Measurements from ENCODE around the gene ACSM2A.
"Not testable (repeated sequence)": the region's sequence is repeated elsewhere in the genome, so short reads cannot be mapped to it uniquely, and the experiment has no call there.

The ACSM2A gene

DNA sequence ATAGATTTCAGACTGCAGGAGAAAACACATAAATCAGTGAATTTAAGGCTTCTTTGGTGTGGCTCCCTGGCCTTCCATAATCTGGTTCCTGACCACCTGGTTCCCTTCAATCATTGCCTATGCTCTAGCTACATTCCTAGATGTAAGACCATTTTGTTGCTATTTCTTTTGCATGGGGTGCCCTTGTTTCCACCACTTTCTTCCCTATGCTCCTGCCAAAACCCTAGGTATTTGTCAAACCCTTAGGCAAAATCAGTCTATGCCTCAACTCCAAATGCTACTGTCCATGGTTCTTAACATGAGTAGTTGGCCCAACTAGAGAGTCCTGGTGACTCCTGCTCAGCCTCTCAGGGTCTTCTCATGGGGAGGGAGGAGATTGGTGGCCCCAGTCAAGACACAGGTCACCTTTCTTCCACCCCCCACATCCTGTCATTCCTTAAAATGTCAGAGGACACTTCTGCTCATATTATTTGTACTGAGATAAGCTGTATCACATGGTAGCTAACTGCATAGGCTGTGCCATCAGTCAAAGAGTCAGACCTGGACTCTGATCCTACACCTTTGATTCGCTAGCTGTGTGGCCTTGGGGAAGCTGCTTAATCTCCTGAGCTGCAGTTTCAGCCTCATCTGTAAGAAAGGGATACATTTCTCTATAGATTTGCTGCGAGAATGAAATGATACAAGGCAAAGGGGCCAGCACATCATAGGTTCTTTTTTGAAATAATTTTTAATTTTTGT is 27.0 kb upstream of the ACSM2A start:
- TF ChIP-seq TAF1 (IDR thresholded peaks at IDR 0.05; ENCODE audit: low read depth, low read length) = no peak
- no peak for TF ChIP-seq POU2F2 (IDR thresholded peaks at IDR 0.05; ENCODE audit: low read depth, low read length)
- TF ChIP-seq POLR2AphosphoS5 (IDR thresholded peaks at IDR 0.05; ENCODE audit: low read depth, low read length) = no peak
- no peak for TF ChIP-seq PAX5 (IDR thresholded peaks at IDR 0.05; ENCODE audit: insufficient read depth, low read length, severe bottlenecking)
- TF ChIP-seq SPI1 (IDR thresholded peaks at IDR 0.05; ENCODE audit: low read depth, low read length) = no peak
- no peak for TF ChIP-seq POLR2A (IDR thresholded peaks at IDR 0.05; ENCODE audit: low read depth, low read length)
- no peak for FAIRE-seq
- no peak for DNase-seq (ENCODE audit: insufficient read length, low spot score)

DNA sequence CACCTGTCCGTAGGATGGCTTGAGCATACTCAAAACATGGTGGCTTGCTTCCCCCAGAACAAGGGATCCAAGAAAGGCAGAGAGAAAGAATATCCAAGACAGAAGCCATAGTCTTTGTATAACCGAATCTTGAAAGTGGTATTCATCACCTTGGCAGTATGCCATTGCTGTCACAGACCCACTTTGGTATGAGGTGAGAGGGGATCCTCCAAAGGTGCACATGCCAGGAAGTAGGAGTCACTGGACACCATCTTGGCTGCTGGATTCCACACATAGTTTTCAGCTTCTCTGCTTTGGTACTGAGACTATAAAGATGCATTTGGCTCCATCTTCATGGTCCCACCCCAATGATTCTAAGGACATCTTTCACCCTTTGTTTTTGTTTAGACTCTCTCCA is 23.9 kb upstream of the ACSM2A start:
- not testable (repeated sequence) for DNase-seq (ENCODE audit: insufficient read length, low spot score); FAIRE-seq

- not testable (repeated sequence) for FAIRE-seq; DNase-seq (ENCODE audit: insufficient read length, low spot score)
Observed at GRCh38 chr16:20429499-20429898, 21.8 kb upstream of the ACSM2A start.

DNA sequence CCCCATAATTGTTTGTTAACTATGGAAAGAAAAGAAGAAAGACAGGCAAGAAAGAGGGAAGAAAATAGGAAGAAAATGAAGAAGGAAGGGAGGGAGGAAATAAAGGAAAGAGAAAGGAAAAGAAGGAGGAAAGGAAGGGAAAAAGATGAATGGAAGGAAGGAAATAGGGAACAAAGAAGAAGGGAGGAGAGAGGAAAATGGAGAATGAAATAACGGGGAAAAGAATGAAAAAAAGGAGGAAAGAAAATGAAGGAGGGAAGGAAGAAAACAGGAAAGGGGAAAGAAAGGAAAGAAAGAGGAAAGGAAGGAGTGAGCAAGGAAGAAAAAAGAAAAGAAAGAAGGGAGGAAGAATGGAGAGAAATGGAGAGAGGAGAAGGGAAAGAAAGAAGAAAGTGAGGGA is 20.8 kb upstream of the ACSM2A start:
- not testable (repeated sequence) for DNase-seq (ENCODE audit: insufficient read length, low spot score); FAIRE-seq

DNA sequence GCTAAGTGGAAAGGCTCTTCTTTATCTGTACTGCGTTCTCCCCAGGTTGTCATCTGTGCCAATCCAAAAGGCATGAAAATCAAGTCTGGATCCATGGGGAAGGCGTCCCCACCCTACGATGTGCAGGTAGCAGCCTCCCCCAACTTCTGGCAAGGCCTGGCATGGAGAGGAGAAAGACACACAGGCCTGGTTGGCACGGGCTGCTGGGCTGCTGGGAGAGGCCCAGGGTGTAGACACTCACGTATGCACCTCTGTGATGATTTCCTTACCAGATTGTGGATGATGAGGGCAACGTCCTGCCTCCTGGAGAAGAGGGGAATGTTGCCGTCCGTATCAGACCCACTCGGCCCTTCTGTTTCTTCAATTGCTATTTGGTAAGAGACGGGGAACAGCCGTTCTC is 20.4 kb upstream of the ACSM2A start:
- no peak for TF ChIP-seq POU2F2 (IDR thresholded peaks at IDR 0.05; ENCODE audit: low read depth, low read length)
- TF ChIP-seq PAX5 (IDR thresholded peaks at IDR 0.05; ENCODE audit: insufficient read depth, low read length, severe bottlenecking) = no peak
- TF ChIP-seq SPI1 (IDR thresholded peaks at IDR 0.05; ENCODE audit: low read depth, low read length) = no peak
- no peak for TF ChIP-seq POLR2A (IDR thresholded peaks at IDR 0.05; ENCODE audit: low read depth, low read length)
- no peak for TF ChIP-seq TAF1 (IDR thresholded peaks at IDR 0.05; ENCODE audit: low read depth, low read length)
- no peak for TF ChIP-seq POLR2AphosphoS5 (IDR thresholded peaks at IDR 0.05; ENCODE audit: low read depth, low read length)
- DNase-seq (ENCODE audit: insufficient read length, low spot score) (no peak), FAIRE-seq (no peak)

- DNase-seq (ENCODE audit: insufficient read length, low spot score); FAIRE-seq: not testable (repeated sequence)
Observed at GRCh38 chr16:20438950-20439349, 12.4 kb upstream of the ACSM2A start.

- not testable (repeated sequence) for FAIRE-seq; DNase-seq (ENCODE audit: insufficient read length, low spot score)
Observed at GRCh38 chr16:20439820-20440231, 11.5 kb upstream of the ACSM2A start.

DNA sequence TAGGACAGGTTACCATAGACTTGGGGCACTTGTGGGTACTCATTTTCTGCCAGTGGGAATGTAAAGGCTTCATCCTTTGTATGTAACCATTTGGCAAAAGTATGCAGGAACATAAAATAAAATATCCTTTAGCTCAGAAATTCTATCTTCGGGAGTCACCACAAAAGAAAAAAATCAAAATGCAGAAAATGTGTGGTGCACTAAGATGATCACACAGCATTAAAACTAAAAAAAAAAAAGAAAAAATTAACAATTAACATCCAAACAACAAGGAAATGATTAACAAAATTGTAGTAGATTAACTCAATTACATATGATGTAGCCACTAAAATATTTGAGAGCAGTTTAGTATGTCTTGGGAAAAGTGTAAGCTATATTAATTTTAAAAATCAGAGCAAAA is 10.6 kb upstream of the ACSM2A start:
- not testable (repeated sequence) for DNase-seq (ENCODE audit: insufficient read length, low spot score); FAIRE-seq

DNA sequence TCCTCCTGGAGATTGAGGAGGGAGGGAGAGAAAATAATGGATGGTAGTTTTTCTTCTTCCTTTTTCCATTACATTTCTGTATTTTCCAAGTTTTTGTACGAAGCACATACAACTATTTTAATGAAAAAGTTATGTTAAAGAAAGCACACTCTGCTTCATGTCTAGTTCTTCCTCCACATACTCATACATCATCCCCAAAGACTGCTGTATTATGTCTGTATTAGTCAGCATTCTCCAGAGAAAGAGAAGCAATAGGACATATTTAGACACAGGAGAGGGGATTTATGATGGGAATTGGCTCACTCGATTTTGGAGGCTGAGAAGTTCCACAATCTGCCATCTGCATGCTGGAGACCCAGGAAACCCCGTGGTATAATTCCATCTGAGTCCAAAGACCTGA is 10.1 kb upstream of the ACSM2A start:
- FAIRE-seq (no peak), DNase-seq (ENCODE audit: insufficient read length, low spot score) (no peak)
- TF ChIP-seq POLR2AphosphoS5 (IDR thresholded peaks at IDR 0.05; ENCODE audit: low read depth, low read length) = no peak

- DNase-seq (ENCODE audit: insufficient read length, low spot score); FAIRE-seq: not testable (repeated sequence)
Observed at GRCh38 chr16:20441859-20442258, 9.5 kb upstream of the ACSM2A start.

DNA sequence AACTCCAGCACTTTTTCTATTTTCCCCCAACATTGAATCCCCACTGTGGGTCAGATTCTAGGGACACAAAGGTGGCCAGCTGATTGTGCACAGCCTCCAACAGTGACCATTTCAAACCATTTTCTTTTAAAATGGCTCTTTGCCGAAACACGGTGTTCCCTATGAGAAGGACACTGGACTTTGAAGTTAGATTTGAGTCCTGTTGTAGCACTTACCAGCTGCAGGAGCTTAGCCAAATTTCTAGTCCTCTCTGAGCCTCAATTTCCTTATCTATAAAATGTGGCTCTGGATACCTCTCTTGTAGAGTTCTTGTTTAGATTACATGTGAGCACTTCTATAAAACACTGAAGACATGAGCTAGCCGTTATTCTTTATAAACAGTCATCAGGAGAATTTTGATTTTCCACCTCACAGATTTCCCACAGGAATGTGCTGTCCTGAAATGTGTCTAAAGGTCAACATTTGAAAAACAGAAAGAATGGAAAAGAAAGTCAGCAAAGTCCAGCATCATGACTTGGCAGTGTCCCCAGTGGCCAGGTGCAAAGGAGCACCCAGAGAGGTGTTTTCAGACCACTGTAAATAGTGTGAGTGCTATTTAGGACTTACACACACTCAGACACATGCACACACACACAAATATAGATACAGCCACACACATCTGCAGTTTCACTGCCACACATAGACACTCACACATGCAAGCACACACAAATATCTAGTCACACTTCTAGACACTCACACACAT is 4.5 kb upstream of the ACSM2A start:
- not testable (repeated sequence) for DNase-seq (ENCODE audit: insufficient read length, low spot score); FAIRE-seq

- not testable (repeated sequence) for DNase-seq (ENCODE audit: insufficient read length, low spot score); FAIRE-seq
Observed at GRCh38 chr16:20453633-20454032, 2.3 kb downstream of the ACSM2A start.

DNA sequence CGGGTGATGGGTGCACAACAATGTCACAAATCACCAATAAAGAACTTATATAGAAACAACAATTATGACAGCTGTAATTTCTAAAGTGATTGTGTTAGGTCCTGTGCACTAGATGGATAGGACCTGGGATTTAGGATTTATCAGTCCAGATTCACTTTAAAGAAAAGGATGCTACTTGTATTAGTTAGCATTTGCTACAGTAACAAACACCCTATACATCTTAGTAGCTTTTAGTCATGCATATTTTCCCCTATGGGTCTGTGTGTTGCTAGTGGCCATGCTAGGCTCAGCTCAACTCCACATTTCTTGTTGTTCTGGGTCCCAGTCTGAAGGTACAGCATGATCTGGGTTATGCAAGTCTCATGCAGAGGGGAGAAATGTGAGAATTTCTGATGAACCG is 7.9 kb downstream of the ACSM2A start:
- not testable (repeated sequence) for DNase-seq (ENCODE audit: insufficient read length, low spot score); FAIRE-seq

- not testable (repeated sequence) for DNase-seq (ENCODE audit: insufficient read length, low spot score); FAIRE-seq
Observed at GRCh38 chr16:20460313-20460712, 9.0 kb downstream of the ACSM2A start.

DNA sequence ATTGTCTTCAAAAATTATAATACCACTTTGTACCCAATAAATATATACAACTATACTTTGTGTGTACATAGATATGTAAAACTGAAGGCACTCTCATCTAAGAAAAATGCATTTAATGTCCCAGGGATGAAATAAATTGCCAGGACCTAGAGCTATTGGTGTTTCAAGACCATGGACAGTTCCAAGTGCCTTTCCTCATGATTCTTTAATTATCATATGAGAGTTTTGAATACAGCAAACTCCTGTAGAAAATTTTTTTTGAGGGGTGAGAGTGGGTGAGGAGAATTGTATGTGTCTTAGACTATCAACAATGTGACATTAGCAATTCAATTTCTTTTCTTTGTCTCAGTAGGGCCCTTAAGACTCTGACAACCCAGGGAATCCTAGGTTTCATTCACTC is 17.6 kb downstream of the ACSM2A start:
- not testable (repeated sequence) for FAIRE-seq; DNase-seq (ENCODE audit: insufficient read length, low spot score)

GRCh38 chr16:20469930-20470329 is 18.6 kb downstream of the ACSM2A start:
- not testable (repeated sequence) for FAIRE-seq; DNase-seq (ENCODE audit: insufficient read length, low spot score)

DNA sequence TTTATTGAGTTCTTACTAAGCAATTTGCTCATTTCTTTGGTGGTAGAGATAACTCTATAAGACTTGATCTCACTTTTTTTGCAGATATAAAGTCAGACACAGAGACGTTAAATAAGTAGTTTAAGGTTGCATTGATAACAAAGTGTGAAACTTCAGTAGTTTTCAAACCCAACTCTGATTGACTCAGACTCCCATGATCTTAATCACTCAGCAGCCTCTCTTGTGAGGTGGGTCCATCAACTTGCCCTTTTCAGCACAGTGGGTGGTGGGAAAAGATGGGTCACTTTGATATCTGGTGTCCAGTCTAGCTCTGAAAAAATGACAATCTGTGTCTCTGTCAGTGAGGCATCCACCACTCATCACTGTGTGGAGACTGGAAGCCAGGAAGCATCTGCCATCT is 19.4 kb downstream of the ACSM2A start:
- DNase-seq (ENCODE audit: insufficient read length, low spot score); FAIRE-seq: not testable (repeated sequence)

GRCh38 chr16:20477188-20477744 is 25.9 kb downstream of the ACSM2A start:
- DNase-seq (ENCODE audit: insufficient read length, low spot score); FAIRE-seq: not testable (repeated sequence)

Data from GM12891 (cell line).